Superior temporal gyrus (tissue), 1 donor: ENCODE results near the gene HOXD1.

Experiments
- DNase-seq: peaks from one replicate; pipeline ENCODE4 v3.0.0-alpha.2; 2016; ENCODE audit errors: extremely low spot score

HOXD1 gene

DNA sequence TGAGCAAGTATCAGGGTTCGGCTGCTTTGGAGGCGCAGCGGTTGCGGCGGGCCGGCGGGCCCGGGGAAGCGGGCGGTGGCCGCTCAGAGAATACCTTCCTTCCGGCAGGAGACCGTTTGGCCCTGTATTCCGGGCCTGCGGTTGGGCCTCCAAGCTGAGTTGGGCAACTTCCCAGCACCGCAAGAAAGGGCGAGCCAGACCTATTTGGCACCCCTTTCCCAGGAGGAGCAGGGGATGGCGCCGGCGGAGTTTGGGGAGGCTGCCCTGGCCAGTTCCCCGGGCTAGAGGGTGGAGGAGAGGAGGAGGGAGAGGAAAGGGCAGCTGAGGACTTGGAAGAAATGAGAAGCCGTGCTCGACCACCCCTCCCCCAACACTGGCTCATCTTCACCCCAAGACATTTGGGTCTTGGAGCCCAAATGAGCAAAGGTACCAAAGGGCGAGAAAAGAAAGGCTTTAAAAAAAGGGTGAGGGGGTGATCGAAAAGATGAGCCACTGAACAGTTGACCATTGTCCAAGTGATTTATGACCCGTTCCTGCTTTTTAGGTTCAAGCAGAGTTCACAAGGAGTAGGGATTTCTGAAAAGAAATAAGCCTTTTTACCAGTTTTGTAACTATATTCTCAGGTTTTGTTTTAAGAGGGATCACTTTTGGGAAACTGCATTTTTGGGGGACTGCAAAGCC, 23.0 kb upstream of the HOXD1 start:
- no peak for DNase-seq

DNA sequence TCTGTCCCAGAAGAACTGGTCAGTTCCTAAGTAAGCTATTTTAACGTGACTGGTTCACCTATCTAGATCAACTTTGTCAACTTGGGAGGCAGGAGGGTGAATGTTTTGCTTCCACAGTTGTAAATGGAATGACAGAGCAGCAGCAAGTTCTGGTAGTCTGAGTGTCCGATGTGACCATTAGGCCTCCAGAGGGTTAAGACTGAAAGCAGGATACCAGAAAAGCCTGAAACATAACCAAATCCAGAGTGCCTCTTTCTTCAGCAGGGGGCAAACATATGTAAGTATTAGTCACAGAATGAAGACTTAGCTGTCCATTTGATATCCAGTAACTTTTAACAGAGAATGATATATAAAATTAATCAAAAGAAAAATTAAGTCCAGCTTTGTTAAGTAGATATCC, 22.2 kb upstream of the HOXD1 start:
- DNase-seq, result no peak

DNA sequence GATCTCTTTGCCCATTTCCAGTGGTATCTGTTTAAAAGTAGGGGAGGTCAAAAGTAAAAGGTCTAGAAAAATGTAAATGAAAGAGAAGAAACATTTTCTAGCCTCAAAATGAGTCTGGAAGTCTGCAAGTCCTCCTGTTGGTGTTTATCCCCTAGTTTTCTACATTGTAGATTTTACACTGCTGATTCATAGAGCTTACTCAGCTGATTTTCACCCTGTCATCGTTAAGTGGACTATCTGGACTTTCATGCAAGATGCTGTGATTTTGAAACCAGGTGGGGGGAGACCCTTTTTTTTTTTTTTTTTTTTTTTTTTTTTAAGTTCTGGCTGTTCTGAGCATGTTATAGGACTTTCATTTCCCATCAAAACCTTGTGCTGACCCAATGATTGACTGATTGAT, 21.1 kb upstream of the HOXD1 start:
- no peak for DNase-seq

DNA sequence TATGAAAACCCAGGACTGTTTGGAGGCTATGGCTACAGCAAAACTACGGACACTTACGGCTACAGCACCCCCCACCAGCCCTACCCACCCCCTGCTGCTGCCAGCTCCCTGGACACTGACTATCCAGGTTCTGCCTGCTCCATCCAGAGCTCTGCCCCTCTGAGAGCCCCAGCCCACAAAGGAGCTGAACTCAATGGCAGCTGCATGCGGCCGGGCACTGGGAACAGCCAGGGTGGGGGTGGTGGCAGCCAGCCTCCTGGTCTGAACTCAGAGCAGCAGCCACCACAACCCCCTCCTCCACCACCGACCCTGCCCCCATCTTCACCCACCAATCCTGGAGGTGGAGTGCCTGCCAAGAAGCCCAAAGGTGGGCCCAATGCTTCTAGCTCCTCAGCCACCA, 19.3 kb upstream of the HOXD1 start:
- DNase-seq, result no peak

DNA sequence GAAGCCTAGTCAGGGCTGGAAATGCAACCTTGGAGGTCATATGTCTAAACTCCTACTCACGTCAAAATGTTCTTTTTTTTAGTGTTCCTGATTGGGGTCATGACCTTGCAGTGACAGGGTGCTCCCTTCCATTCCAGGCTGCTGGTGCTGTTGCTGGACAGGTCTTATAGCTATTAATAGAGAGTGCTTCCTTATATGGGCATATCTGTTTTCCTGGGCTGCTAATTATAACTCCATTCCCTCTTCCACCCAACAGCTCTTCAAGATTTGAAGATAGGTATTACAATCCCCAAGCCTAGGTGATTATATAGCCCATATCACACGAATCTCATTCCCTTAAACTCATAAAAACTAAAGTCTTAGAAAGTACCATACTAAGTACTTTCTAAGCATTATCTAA, 18.8 kb upstream of the HOXD1 start:
- no peak for DNase-seq

GRCh38 chr2:176170602-176171305, 17.7 kb upstream of the HOXD1 start:
- DNase-seq, result no peak

DNA sequence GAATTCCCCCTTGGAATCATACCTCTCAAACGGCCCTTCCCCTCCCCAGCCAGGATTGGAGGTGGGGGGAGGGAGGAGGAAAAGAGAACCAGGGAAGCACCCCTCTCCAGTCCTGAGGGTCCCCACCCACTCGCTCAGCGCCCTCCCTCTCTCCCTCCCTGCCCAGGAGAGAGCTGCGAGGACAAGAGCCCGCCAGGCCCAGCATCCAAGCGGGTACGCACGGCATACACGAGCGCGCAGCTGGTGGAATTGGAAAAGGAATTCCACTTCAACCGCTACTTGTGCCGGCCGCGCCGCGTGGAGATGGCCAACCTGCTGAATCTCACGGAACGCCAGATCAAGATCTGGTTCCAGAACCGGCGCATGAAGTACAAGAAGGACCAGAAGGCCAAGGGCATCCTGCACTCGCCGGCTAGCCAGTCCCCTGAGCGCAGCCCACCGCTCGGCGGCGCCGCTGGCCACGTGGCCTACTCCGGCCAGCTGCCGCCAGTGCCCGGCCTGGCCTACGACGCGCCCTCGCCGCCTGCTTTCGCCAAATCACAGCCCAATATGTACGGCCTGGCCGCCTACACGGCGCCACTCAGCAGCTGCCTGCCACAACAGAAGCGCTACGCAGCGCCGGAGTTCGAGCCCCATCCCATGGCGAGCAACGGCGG, 17.0 kb upstream of the HOXD1 start:
- DNase-seq, result no peak

DNA sequence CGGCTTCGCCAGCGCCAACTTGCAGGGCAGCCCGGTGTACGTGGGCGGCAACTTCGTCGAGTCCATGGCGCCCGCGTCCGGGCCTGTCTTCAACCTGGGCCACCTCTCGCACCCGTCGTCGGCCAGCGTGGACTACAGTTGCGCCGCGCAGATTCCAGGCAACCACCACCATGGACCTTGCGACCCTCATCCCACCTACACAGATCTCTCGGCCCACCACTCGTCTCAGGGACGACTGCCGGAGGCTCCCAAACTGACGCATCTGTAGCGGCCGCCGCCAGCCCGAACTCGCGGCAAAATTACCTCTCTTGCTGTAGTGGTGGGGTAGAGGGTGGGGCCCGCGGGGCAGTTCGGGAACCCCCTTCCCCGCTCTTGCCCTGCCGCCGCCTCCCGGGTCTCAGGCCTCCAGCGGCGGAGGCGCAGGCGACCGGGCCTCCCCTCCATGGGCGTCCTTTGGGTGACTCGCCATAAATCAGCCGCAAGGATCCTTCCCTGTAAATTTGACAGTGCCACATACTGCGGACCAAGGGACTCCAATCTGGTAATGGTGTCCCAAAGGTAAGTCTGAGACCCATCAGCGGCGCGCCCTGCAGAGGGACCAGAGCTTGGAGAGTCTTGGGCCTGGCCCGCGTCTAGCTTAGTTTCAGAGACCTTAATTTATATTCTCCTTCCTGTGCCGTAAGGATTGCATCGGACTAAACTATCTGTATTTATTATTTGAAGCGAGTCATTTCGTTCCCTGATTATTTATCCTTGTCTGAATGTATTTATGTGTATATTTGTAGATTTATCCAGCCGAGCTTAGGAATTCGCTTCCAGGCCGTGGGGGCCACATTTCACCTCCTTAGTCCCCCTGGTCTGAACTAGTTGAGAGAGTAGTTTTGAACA, 16.2 kb upstream of the HOXD1 start:
- DNase-seq, result no peak

DNA sequence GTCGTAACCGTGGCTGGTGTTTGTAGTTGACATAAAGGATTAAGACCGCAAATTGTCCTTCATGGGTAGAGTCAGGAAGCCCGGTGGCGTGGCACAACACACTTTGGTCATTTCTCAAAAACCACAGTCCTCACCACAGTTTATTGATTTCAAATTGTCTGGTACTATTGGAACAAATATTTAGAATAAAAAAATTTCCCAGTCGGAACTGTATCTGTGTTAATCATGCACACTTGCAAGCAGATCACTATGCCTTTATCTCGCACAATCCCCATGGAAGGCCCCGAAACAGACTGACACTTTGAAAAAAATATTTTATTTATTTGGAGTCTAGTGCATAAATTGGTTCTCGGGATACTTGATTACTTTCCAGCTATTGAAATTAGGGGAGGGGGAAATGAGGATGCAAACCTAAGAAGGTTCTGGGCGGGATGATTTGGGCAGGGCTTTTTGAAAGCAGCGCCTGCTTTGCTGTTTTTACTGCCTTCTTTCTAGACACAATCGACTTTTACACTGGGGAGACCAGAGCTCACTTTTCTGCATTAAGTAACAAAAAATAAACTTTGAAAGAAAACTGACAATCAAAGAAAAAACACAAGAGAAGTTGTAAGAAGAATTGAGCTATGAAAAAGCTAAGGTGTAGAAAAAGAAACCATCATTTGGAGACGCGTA, 15.4 kb upstream of the HOXD1 start:
- no peak for DNase-seq

DNA sequence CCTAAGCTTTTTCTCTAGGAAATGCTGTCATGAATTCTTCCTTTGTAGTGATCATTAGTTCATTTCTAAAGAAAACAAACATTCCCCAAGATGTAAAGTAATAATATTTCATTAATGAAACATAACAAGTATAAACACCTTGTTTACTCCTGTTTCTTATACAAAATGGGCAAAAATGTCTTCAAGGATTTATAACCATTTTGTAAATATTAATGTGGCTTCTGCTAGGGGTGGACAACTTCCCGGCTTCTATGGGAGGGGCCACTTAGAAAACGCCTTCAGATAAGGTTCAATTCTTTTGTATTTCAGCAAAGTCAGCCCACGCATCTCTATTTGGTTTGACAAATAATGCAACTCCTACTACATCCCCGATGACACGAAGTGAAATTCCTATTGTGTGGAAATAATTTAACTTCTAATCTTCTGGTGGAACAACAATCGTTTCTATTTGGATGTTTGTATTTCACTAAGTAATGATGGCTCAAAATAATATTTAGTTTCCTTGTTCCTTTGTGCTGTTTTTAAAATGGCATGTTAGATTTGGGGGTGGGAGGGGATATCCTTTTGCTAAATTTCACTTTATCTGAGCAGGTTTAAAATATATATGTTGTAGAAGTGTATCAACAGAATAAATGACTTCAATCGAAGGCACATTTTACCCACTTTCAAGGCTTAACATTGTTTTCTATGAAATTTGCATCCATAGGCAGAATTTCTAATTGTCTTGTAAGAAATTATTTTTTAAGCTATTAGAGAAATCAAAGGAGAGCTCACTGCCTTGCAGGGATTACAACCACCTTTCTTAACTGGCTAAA, 14.7 kb upstream of the HOXD1 start:
- DNase-seq, result no peak

GRCh38 chr2:176174382-176174823, 14.1 kb upstream of the HOXD1 start:
- peak; percentile 51 for DNase-seq

- DNase-seq, result peak; percentile 81
Measured at GRCh38 chr2:176174824-176175708, 13.4 kb upstream of the HOXD1 start.

DNA sequence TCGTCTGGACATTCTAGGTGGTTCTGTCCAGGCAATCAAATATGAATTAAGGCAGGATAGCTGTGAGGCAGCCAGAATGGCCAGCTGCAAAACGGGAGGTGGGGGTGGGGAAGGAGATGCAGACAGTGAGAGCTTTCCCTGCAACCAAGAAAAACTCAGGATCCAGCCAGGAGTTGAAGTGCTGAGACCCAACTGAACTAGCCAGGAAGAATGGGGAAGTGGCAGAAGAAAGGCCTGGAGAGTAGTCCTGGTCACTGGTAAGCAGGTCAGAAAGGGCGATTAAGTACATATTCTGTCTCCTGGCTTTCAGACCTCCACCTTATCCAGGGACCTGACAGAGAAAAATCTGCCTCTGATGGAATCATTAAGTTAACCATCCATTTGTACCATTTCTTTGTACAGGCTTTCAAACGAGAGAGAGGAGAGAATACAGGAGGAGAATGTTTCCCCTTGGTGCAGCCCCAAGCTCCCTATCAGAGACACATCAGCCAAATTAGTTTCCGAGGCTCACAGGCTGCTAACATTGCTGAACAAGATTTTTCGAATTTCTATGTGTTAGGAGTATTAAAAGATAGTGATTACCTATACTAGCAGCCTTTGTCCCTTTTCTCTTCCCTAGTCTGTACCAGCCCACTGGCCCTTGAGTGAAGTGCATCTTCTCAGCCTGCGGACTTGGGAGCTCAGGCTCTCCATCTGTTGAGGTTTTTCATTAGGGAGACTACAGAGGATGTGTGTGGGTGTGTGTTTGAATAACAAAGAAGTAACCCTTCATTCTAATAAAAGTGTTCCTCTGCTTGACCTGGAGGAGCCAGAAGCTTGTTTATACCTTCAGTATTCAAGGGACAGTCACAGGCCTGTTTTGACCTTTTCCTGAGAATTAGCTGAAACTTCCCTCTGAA, 12.5 kb upstream of the HOXD1 start:
- no peak for DNase-seq

DNA sequence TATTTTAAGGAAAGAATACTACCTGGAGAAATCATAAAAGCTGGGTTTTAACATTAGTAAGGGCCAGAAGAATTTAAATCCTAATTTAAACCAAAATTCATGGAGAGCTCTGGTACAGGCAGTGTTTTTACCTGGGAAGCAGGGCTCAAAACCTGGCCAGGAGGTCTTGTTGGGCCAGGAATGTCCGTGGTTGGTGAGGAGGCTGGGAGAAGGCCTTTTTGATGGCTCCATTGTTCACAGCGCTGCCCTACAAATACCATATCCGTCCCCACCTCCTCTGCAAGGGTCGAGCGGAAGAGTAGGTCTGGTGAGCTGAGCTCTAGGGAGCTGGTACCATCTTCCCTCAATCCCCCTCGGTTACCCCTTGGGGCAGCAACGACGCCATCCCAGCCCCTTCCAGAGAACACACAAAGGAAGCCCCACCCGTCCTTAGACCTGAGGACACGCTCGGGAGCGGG, 10.9 kb upstream of the HOXD1 start:
- DNase-seq, result no peak

DNA sequence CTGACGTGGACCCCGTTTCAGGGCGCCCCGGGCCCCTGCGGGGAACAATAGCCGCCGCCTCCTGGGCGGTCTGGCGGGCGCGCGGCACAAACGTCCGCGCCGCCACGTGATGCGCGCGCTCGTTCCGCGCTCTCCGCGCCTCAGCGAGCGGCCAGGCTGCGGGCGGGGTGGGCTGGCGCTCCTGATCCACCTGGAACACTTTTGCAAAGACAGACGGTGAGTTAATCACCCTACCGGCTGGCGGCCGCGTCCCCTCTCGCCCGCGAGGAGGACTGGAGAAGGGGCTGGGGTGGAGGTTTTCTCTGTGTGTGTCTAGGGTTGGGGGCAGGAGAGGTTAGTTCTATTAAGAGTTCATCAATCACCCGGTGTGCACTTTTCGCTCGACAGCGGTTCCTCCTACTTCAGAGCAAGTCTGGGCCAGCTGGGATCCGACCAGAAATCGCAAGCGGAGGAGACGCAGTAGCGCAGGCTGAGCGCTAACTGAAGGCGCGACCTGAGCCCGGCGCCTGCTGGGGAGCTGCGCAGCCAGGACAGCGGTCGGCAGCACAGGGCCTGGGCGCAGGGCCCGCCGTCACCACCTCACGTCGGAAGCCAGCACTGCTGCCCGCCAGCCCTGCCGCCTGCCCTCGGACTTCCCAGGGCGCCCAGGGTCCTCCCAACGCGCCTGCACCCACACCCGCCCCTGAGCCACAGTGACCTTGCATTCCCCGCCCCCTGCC, 10.3 kb upstream of the HOXD1 start:
- no peak for DNase-seq

DNA sequence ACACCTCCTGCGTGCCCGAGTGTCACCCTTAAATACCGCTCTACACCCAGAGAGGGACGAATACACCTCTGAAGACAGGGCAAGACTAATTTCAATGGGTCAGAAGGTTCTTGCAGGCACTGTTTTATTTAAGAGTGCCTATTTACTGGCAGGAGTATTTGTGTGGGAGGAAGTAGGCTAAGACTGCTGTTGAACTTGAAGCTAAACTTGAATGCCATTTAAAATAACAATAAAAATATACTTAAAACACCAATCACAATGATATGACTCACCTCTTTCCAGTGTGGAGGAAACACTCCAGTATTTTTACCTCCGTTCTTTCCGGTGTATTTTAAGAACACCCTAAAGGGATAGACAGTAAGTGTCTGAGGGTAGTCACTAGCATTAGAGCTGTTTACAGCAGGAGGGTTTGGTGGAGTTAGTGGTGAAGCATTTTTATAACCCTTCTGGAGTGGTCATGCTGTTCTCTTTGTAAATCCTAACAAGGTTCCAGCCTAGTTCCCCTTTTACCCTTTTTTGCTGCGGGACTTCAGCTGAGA, 9.6 kb upstream of the HOXD1 start:
- DNase-seq, result no peak

DNA sequence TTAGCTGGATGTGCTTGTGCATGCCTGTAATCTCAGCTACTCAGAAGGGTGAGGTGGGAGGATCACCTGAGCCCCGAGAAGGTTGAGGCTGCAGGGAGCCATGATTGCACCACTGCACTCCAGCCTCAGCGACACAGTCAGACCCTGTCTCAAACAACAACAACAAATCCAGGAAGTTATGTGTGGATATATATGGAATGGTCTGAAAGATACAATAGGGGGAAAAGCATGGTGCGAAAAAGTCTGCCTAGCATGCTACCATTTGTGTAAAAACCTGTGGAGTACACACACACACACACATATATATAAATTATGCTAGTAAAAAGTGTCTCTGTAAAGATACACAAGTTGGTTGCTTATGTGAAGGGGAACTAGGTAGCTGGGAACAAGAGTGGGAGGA, 6.9 kb upstream of the HOXD1 start:
- DNase-seq, result no peak

GRCh38 chr2:176182671-176183070, 5.8 kb upstream of the HOXD1 start:
- no peak for DNase-seq
